ENCODE data around the gene KRTAP4-2. TPM values are rescaled to one million over a fixed set of nuclear protein-coding genes. Genes with fewer than 3 reads are reported as not detected.
"Not testable (repeated sequence)": the region's sequence is repeated elsewhere in the genome, so short reads cannot be mapped to it uniquely, and the experiment has no call there.

KRTAP4-2 gene
- total RNA-seq, 2 experiments from 2014 or later = not detected

GRCh38 chr17:41149652-41149985 is 28.4 kb downstream of the KRTAP4-2 start, which contains the start of gene KRTAP4-5:
Gene KRTAP4-5, minus strand, starts transcription at chr17:41149825. Its CDS starts 58 bp downstream, at chr17:41149767.
- H3K4me1 ChIP-seq (ENCODE audit: insufficient read depth, low read length, poor library complexity, severe bottlenecking) = no peaks in the 10 kb centered on the region
- POLR2A ChIA-PET = no interaction called here
- no peaks in the 10 kb centered on the region for H3K9me3 ChIP-seq (ENCODE audit: low read length)
- no peak within 1 kb of the TSS for H3K4me2 ChIP-seq (ENCODE audit: low read length)
- H3K4me3 ChIP-seq (ENCODE audit: low read depth, low read length, poor library complexity, severe bottlenecking) = no peak within 1 kb of the TSS
- no TSS peak for BruUV-seq (replicated peaks)
- intact Hi-C loops (cut with micrococcal nuclease; ENCODE audit: unreplicated experiment) = no loop called here
- no peaks in the 10 kb centered on the region for H3K9me2 ChIP-seq (ENCODE audit: insufficient read depth, low read length)
- CTCF ChIA-PET (ENCODE audit: unreplicated experiment) = no interaction called here
- TF ChIP-seq EZH2phosphoT487 (IDR thresholded peaks at IDR 0.05; ENCODE audit: borderline replicate concordance, low read depth, low read length) (no peak), CTCF (conservative IDR thresholded peaks at IDR 0.05; ENCODE audit: low read length) (no peak)
- no peaks in the 10 kb centered on the region for H3K36me3 ChIP-seq (ENCODE audit: insufficient read depth, low read length)
- DNase-seq (ENCODE audit: low spot score) = no peak
- H3K27ac ChIP-seq (ENCODE audit: low read depth, low read length, poor library complexity, severe bottlenecking) = no peak within 1 kb of the TSS
- no peaks in the 10 kb centered on the region for H4K20me1 ChIP-seq (ENCODE audit: insufficient read depth, low read length)
- no peaks in the 10 kb centered on the region for H3K79me2 ChIP-seq (ENCODE audit: insufficient read depth, low read depth, low read length)
- H2AFZ ChIP-seq (ENCODE audit: low read length) = no peak within 1 kb of the TSS

DNA sequence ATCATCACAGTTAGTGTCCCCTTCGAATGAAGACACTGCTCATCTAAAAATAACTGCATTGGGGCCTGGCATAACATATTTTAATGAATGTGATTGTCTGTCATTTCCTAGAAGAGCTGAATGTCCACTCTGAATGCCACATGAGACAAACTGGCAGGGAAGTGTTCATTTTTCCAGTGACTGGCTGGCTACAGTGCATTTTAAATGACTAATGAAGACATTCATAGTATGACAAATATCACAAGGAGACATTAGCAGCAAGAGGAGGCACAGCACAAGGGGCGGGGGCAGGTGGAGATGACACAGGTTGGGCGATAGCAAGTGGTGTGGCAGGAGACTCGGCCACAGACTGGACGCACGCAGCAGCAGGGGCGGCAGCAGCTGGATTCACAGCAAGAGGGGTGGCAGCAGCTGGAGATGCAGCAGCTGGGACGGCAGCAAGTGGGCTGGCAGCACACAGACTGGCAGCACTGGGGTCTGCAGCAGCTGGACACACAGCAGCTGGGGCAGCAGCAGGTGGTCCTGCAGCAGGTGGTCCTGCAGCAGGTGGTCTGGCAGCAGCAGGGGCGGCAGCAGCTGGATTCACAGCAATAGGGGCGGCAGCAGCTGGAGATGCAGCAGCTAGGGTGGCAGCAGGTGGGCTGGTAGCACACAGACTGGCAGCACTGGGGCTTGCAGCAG is 28.9 kb downstream of the KRTAP4-2 start:
- H3K9me2 ChIP-seq (ENCODE audit: insufficient read depth, low read length); H3K4me1 ChIP-seq (ENCODE audit: insufficient read depth, low read length, poor library complexity, severe bottlenecking); H3K9me3 ChIP-seq (ENCODE audit: low read length); H2AFZ ChIP-seq (ENCODE audit: low read length); POLR2A ChIA-PET; CTCF ChIA-PET (ENCODE audit: unreplicated experiment); H3K79me2 ChIP-seq (ENCODE audit: insufficient read depth, low read depth, low read length); DNase-seq (ENCODE audit: low spot score); H3K4me2 ChIP-seq (ENCODE audit: low read length); H3K4me3 ChIP-seq (ENCODE audit: low read depth, low read length, poor library complexity, severe bottlenecking); intact Hi-C loops (cut with micrococcal nuclease; ENCODE audit: unreplicated experiment); H4K20me1 ChIP-seq (ENCODE audit: insufficient read depth, low read length); H3K27ac ChIP-seq (ENCODE audit: low read depth, low read length, poor library complexity, severe bottlenecking); BruUV-seq (replicated peaks); H3K36me3 ChIP-seq (ENCODE audit: insufficient read depth, low read length): not testable (repeated sequence)

DNA sequence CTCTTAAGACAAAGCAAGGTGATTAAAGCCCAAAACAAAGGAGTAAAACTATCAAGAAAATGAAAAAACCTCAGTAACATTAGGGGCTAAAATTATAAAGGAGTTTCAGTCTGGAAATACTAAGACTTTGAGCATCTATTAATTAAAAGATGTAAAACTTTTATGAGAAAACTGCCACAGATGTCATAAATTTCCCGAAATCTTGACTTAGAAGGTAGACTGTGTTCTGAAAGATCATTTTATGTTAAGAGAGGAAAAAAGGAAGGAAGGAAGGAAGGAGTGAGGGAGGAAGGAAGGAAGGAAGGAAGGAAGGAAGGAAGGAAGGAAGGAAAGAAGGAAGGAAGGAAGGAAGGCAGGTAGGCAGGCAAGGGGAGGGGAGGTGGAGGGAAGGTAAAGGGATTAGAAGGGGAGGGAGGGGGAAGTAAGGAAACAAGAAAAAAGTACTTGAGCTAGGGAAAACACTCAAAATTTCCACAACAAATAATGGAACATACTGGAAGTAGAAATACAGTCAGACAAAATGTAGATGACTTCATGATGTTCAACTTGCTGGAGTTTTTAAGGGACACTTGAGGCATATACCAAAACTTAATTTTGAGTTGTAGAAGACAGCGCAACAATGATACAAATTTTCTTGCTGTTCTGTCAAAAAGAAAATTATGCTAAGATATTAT is 30.4 kb downstream of the KRTAP4-2 start:
- Histone ChIP-seq H3K9me3 (ENCODE audit: low read length) (no peaks in the 10 kb centered on the region; the same call in 1 of the 2 replicates), H3K9me2 (ENCODE audit: insufficient read depth, low read length) (no peaks in the 10 kb centered on the region), H3K36me3 (ENCODE audit: insufficient read depth, low read length) (no peaks in the 10 kb centered on the region), H3K4me3 (ENCODE audit: low read depth, low read length, poor library complexity, severe bottlenecking) (no peak overlapping the region), H2AFZ (ENCODE audit: low read length) (no peak overlapping the region), H3K79me2 (ENCODE audit: insufficient read depth, low read depth, low read length) (no peaks in the 10 kb centered on the region), H4K20me1 (ENCODE audit: insufficient read depth, low read length) (no peaks in the 10 kb centered on the region), H3K4me1 (ENCODE audit: insufficient read depth, low read length, poor library complexity, severe bottlenecking) (no peaks in the 10 kb centered on the region), H3K4me2 (ENCODE audit: low read length) (no peak overlapping the region), H3K27ac (ENCODE audit: low read depth, low read length, poor library complexity, severe bottlenecking) (no peak overlapping the region)
- ChIA-PET POLR2A (interaction anchor here (0.7 kb wide), 1 partner anchor 394 kb away, joined by 3 read pairs; no protein-coding TSS in a partner anchor), CTCF (ENCODE audit: unreplicated experiment) (no interaction called here)
- no peak for DNase-seq (ENCODE audit: low spot score)
- BruUV-seq (replicated peaks) = no TSS peak
- intact Hi-C loops (cut with micrococcal nuclease; ENCODE audit: unreplicated experiment) = no loop called here
- TF ChIP-seq CTCF (conservative IDR thresholded peaks at IDR 0.05; ENCODE audit: low read length) (no peak), EZH2phosphoT487 (IDR thresholded peaks at IDR 0.05; ENCODE audit: borderline replicate concordance, low read depth, low read length) (no peak)

Data from OCI-LY7 (cell line).